Peyer's patch (tissue), 4 donors: ENCODE results near the gene RBM4B.

Experiments
- POLR2A ChIP-seq, 2 donors: fragments of 450-650 bp; IDR thresholded peaks; one replicate each; pipeline ENCODE4 v1.5.1; 2017; ENCODE audit warnings: antibody characterized with exemption in 2 of 2, mild to moderate bottlenecking in 2 of 2, moderate library complexity in 2 of 2
- TF ChIP-seq, protein P1 (sequence below), 6 experiments: fragments of 450-650 bp in 4 of 6; fragments of 200-600 bp in 2 of 6; sonication (generic) in 1 of 6; IDR thresholded peaks; one replicate each; pipeline ENCODE4 v1.5.1; 2017 to 2019; ENCODE audit warnings: antibody characterized with exemption in 6 of 6, mild to moderate bottlenecking in 3 of 6, moderate library complexity in 1 of 6

- TF ChIP-seq, protein P1, sequence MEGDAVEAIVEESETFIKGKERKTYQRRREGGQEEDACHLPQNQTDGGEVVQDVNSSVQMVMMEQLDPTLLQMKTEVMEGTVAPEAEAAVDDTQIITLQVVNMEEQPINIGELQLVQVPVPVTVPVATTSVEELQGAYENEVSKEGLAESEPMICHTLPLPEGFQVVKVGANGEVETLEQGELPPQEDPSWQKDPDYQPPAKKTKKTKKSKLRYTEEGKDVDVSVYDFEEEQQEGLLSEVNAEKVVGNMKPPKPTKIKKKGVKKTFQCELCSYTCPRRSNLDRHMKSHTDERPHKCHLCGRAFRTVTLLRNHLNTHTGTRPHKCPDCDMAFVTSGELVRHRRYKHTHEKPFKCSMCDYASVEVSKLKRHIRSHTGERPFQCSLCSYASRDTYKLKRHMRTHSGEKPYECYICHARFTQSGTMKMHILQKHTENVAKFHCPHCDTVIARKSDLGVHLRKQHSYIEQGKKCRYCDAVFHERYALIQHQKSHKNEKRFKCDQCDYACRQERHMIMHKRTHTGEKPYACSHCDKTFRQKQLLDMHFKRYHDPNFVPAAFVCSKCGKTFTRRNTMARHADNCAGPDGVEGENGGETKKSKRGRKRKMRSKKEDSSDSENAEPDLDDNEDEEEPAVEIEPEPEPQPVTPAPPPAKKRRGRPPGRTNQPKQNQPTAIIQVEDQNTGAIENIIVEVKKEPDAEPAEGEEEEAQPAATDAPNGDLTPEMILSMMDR (IDR thresholded peaks at IDR 0.05) = no peak
- TF ChIP-seq POLR2A (IDR thresholded peaks at IDR 0.05) = no peak
These were observed 30.4 kb upstream of the RBM4B start for GRCh38 chr11:66708094-66708493.
